Measurements from ENCODE around the gene MAML2. TPM values are rescaled to one million over a fixed set of nuclear protein-coding genes. Genes with fewer than 3 reads are reported as not detected.

MAML2 gene
- total and polyA plus RNA-seq, 2 experiments from 2014 or later: 1.1 to 8.2 TPM

GRCh38 chr11:96103721-96104120, 239.3 kb downstream of the MAML2 start:
- DNase-seq (ENCODE audit: low read depth in 1 of 2, low spot score in 1 of 2): no peak
- Histone ChIP-seq H3K27me3 (no peaks in the 10 kb centered on the region), H3K36me3 (no peaks in the 10 kb centered on the region), H3K9me3 (ENCODE audit: low read depth) (no peaks in the 10 kb centered on the region), H3K4me1 (ENCODE audit: low read depth) (peaks cover 4% of the 10 kb centered on the region), H3K27ac (no peak overlapping the region), H3K4me3 (no peak overlapping the region)
- no peak for TF ChIP-seq CTCF (IDR thresholded peaks at IDR 0.05; ENCODE audit: low read depth, low read length)

DNA sequence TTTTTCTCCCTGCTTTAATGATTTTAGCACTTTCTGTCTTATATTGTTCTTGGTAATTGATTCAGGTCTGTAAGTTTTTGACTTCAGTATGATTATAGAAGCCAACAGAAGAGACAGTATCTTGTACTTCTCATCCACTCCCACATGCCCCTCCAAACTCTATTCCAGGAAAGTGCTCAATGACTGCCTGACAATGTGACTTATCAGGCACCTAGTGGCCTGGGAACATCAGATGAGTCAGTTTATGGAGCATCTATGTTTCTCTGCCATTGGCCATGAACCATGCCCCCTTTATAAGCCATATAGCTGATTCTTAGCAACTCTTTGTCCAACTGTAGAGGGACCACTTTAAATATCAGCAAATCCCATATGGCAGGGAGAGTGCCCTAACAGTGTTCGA, 239.9 kb downstream of the MAML2 start:
- no peak for DNase-seq (ENCODE audit: low read depth in 1 of 2, low spot score in 1 of 2)
- no peaks in the 10 kb centered on the region for H3K27me3 ChIP-seq
- no peaks in the 10 kb centered on the region for H3K36me3 ChIP-seq
- H3K27ac ChIP-seq: no peak overlapping the region
- H3K4me3 ChIP-seq: no peak overlapping the region
- no peaks in the 10 kb centered on the region for H3K9me3 ChIP-seq (ENCODE audit: low read depth)
- peaks cover 4% of the 10 kb centered on the region for H3K4me1 ChIP-seq (ENCODE audit: low read depth)
- no peak for TF ChIP-seq CTCF (IDR thresholded peaks at IDR 0.05; ENCODE audit: low read depth, low read length)

GRCh38 chr11:96102664-96103078, 240.3 kb downstream of the MAML2 start:
- H3K9me3 ChIP-seq (ENCODE audit: low read depth): no peaks in the 10 kb centered on the region
- no peak overlapping the region for H3K4me3 ChIP-seq
- no peak overlapping the region for H3K27ac ChIP-seq
- H3K4me1 ChIP-seq (ENCODE audit: low read depth): peaks cover 4% of the 10 kb centered on the region
- TF ChIP-seq CTCF (IDR thresholded peaks at IDR 0.05; ENCODE audit: low read depth, low read length): no peak
- no peaks in the 10 kb centered on the region for H3K36me3 ChIP-seq
- peak in 1 of 2 donors; percentile 66 for DNase-seq (ENCODE audit: low read depth in 1 of 2, low spot score in 1 of 2)
- no peaks in the 10 kb centered on the region for H3K27me3 ChIP-seq

DNA sequence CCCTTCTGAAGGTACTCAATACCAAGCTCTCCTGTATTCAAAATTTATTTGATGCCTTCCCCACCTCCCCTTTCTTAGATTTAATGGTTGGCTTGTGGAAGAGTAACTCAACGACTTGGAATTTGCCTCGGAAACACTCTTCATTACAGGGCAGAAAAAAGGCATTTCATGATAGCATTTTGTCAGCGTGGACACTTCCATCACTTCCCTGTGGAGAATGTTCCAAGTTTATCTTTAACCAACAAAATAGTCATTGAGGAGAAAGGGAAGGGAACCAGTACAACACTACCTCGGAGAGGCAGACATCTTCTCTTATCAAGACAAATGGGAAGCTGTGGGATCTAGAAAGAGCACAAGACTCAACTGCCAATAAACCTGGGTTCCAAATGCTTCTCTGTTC, 241.8 kb downstream of the MAML2 start:
- no peaks in the 10 kb centered on the region for H3K36me3 ChIP-seq
- no peak for TF ChIP-seq CTCF (IDR thresholded peaks at IDR 0.05; ENCODE audit: low read depth, low read length)
- no peaks in the 10 kb centered on the region for H3K9me3 ChIP-seq (ENCODE audit: low read depth)
- no peak overlapping the region for H3K4me3 ChIP-seq
- no peak overlapping the region for H3K27ac ChIP-seq
- H3K27me3 ChIP-seq: no peaks in the 10 kb centered on the region
- peak in 1 of 2 donors; percentile 45 for DNase-seq (ENCODE audit: low read depth in 1 of 2, low spot score in 1 of 2)
- H3K4me1 ChIP-seq (ENCODE audit: low read depth): no peaks in the 10 kb centered on the region

DNA sequence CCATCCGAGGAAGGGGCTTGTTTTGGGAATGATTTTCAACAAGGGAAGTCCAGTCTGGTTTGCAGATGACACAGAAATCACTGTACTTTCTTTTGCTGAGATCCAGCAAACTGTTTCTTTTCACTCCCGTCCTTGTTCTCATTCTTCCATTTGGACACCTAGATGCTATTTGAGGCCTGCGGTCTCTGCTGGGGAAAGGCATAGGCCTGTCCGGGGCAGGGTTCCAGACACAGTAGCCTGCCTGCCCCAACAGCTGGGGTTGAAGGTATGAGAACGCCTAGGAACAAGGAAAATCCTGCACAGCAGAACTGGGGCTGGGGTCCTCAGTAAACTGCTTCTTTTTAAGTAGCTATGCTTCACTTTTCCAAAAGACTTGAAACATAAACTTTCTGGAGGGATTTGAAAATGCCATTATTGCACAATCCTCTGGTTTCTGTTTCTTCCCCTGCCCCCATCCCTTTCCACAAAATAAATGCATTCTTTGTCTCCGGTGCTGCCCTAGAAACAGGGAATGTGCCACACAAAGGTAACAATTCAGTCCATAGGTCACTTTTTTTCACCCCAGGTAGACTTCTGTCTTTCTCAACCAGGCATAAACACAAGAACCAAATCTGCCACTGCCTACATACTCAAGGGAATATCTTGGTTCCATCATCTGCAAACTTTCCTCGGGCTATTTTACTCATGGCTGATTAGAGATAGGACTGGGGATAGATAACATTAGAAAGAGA, 244.3 kb downstream of the MAML2 start:
- H3K27ac ChIP-seq: no peak overlapping the region
- no peak overlapping the region for H3K4me3 ChIP-seq
- H3K4me1 ChIP-seq (ENCODE audit: low read depth): no peaks in the 10 kb centered on the region
- no peak for TF ChIP-seq CTCF (IDR thresholded peaks at IDR 0.05; ENCODE audit: low read depth, low read length)
- H3K9me3 ChIP-seq (ENCODE audit: low read depth): no peaks in the 10 kb centered on the region
- no peaks in the 10 kb centered on the region for H3K36me3 ChIP-seq
- no peaks in the 10 kb centered on the region for H3K27me3 ChIP-seq
- peak in 1 of 2 donors; percentile 73 for DNase-seq (ENCODE audit: low read depth in 1 of 2, low spot score in 1 of 2)
